Right lobe of liver (tissue), 6 donors: ENCODE measurements around the gene CERS6. TPM values are rescaled to one million over a fixed set of nuclear protein-coding genes. Genes with fewer than 3 reads are reported as not detected.

Source experiments
- ATAC-seq, 4 donors: fragments of 200-7000 bp; cut with Tn5 transposase; one replicate each; pipeline ENCODE4 v1.9.1; 2020; ENCODE audit warnings: mild to moderate bottlenecking in 4 of 4, moderate library complexity in 4 of 4
- DNase-seq, 3 donors: peaks; one replicate each; pipeline ENCODE4 v3.0.0-alpha.2; 2020
- H3K27ac ChIP-seq, 3 donors: fragments of 200-600 bp; one replicate each; pipeline ENCODE4 v1.8.0; 2022
- H3K27me3 ChIP-seq, 2 donors: fragments of 200-600 bp; one replicate each; pipeline ENCODE4 v1.8.0; 2022
- H3K36me3 ChIP-seq, 4 donors: fragments of 200-600 bp; sonication (generic) in 1 of 4; one replicate each; pipeline versions ENCODE4 v1.5.1 to v1.8.0; 2017 to 2022; ENCODE audit warnings: control low read depth in 1 of 4
- H3K4me1 ChIP-seq, 4 donors: fragments of 200-600 bp; sonication (generic) in 1 of 4; one replicate each; pipeline versions ENCODE4 v1.5.1 to v1.8.0; 2017 to 2022; ENCODE audit warnings: control low read depth in 1 of 4
- H3K4me3 ChIP-seq, 3 donors: fragments of 200-600 bp; one replicate each; pipeline ENCODE4 v1.8.0; 2022
- H3K9me3 ChIP-seq, 4 donors: fragments of 200-600 bp; sonication (generic) in 1 of 4; one replicate each; pipeline versions ENCODE4 v1.5.1 to v1.8.0; 2017 to 2022; ENCODE audit warnings: control low read depth in 1 of 4
- CTCF ChIP-seq, 4 donors: fragments of 200-600 bp in 3 of 4; fragments of 450-650 bp in 1 of 4; IDR thresholded peaks; one replicate each; pipeline versions ENCODE4 v1.5.1 to v1.8.0; 2016 to 2022; ENCODE audit warnings: antibody characterized with exemption in 4 of 4, mild to moderate bottlenecking in 2 of 4
- POLR2A ChIP-seq: fragments of 450-650 bp; IDR thresholded peaks from one replicate; pipeline ENCODE4 v1.6.1; 2017; ENCODE audit warnings: antibody characterized with exemption, mild to moderate bottlenecking
- WGBS: methylation state at CpG from one replicate; pipeline ENCODE4 v1.1.6; 2018; ENCODE audit warnings: low coverage, low lambda C conversion rate; ENCODE audit not compliant: insufficient coverage; ENCODE audit errors: missing lambda C conversion rate; 5-methylcytosine and 5-hydroxymethylcytosine counted together
- intact Hi-C, 2 donors: fragments of 100-400 bp; cut with DNase I; formaldehyde crosslinking; loops; one replicate each; pipeline versions ENCODE4 v1.11.2 to v1.14.1; 2022
- total RNA-seq, 6 experiments: library from RNA; depleted of rRNA in 2 of 6; stranded (reverse); fragments of >200 nt in 2 of 6; fragmentation: NEBNext Ultra II Directional in 3 of 6; extraction: Animal tissue kit (Norgen Biotek cat#: 25700) in 3 of 6; gene quantifications; one replicate each; pipeline versions ENCODE4 v1.1.0 to v1.2.4, GENCODE V29; 2016 to 2023
- donor health status: DM: no; HTN: yes; CAD: no.
- donor health status: DM: no; HTN: no; CAD: no.
- donor health status: DM: no; HTN: no; CAD: no.
- donor health status: DM: no; HTN: yes; CAD: no.
- donor health status: DM: no; HTN: yes; CAD: no.

The CERS6 gene
- total RNA-seq, 6 experiments from 2014 or later = 10.4 to 30.1 (median 15.6) TPM

GRCh38 chr2:168517816-168518215, 61.7 kb downstream of the CERS6 start:
- Histone ChIP-seq H3K4me3 (no peak overlapping the region), H3K27ac (no peak overlapping the region), H3K9me3 (no peaks in the 10 kb centered on the region), H3K4me1 (no peaks in the 10 kb centered on the region), H3K27me3 (no peaks in the 10 kb centered on the region), H3K36me3 (no peaks in the 10 kb centered on the region)
- TF ChIP-seq POLR2A (no peak), CTCF (IDR thresholded peaks at IDR 0.05) (no peak)
- no peak for DNase-seq
- ATAC-seq = no peak
- intact Hi-C loops = no loop called here
- WGBS = 80% methylated on average over 7 of the region's 7 CpGs

GRCh38 chr2:168518555-168519066, 62.5 kb downstream of the CERS6 start:
- H3K4me1 ChIP-seq = no peaks in the 10 kb centered on the region
- WGBS = 47% methylated on average over 6 of the region's 6 CpGs
- DNase-seq (no peak), ATAC-seq (peak in 3 of 4 donors; percentile 17 to 43 (median 21))
- TF ChIP-seq POLR2A (no peak), CTCF (IDR thresholded peaks at IDR 0.05) (no peak)
- intact Hi-C loops = no loop called here
- H3K36me3 ChIP-seq = no peaks in the 10 kb centered on the region
- no peak overlapping the region for H3K27ac ChIP-seq
- no peaks in the 10 kb centered on the region for H3K9me3 ChIP-seq
- H3K27me3 ChIP-seq = no peaks in the 10 kb centered on the region
- H3K4me3 ChIP-seq = no peak overlapping the region

GRCh38 chr2:168519534-168520308, 63.6 kb downstream of the CERS6 start:
- 88% methylated on average over 5 of the region's 5 CpGs for WGBS
- H3K9me3 ChIP-seq = no peaks in the 10 kb centered on the region
- no peak overlapping the region for H3K27ac ChIP-seq
- no peak for ATAC-seq
- H3K4me3 ChIP-seq = no peak overlapping the region
- no peaks in the 10 kb centered on the region for H3K36me3 ChIP-seq
- TF ChIP-seq POLR2A = no peak
- intact Hi-C loops = no loop called here
- no peak for DNase-seq
- no peaks in the 10 kb centered on the region for H3K4me1 ChIP-seq
- H3K27me3 ChIP-seq = no peaks in the 10 kb centered on the region

- 73% methylated on average over 6 of the region's 6 CpGs for WGBS
- Histone ChIP-seq H3K9me3 (no peaks in the 10 kb centered on the region), H3K27ac (no peak overlapping the region), H3K27me3 (no peaks in the 10 kb centered on the region), H3K4me3 (no peak overlapping the region), H3K4me1 (no peaks in the 10 kb centered on the region), H3K36me3 (no peaks in the 10 kb centered on the region)
- DNase-seq (no peak), ATAC-seq (no peak)
- intact Hi-C loops = no loop called here
- TF ChIP-seq CTCF (IDR thresholded peaks at IDR 0.05) (no peak), POLR2A (no peak)
These were observed 65.1 kb downstream of the CERS6 start for GRCh38 chr2:168521053-168521741.

- ATAC-seq = no peak
- no peak for DNase-seq
- TF ChIP-seq CTCF (IDR thresholded peaks at IDR 0.05) = no peak
- no peak for TF ChIP-seq POLR2A
- H3K9me3 ChIP-seq = no peaks in the 10 kb centered on the region
- H3K27me3 ChIP-seq = no peaks in the 10 kb centered on the region
- H3K4me1 ChIP-seq = no peaks in the 10 kb centered on the region
- H3K36me3 ChIP-seq = no peaks in the 10 kb centered on the region
- intact Hi-C loops = no loop called here
- H3K4me3 ChIP-seq = no peak overlapping the region
- 72% methylated on average over 2 of the region's 2 CpGs for WGBS
- H3K27ac ChIP-seq = no peak overlapping the region
These were observed 66.4 kb downstream of the CERS6 start for GRCh38 chr2:168522446-168522845.
